ENCODE data around the gene ARHGAP6.

- TF ChIP-seq CTCF (conservative IDR thresholded peaks at IDR 0.05 in 1 of 2, IDR thresholded peaks at IDR 0.05 in 1 of 2; ENCODE audit: extremely low read depth in 1 of 2, insufficient read depth in 1 of 2, low read depth in 1 of 2, low read length in 2 of 2) (no peak), EZH2 (IDR thresholded peaks at IDR 0.05; ENCODE audit: borderline replicate concordance, low read length) (no peak)
Observed at GRCh38 chrX:11446949-11447348, 218.8 kb downstream of the ARHGAP6 start.

All from mammary epithelial cell (primary cell).